Activated naive CD8-positive, alpha-beta T cell treated with anti-CD3 and anti-CD28 coated beads, Interleukin-2, amount 50 U/mL, for 16 hours (primary cell): Measurements from ENCODE around the gene CNIH3.
"Not testable (repeated sequence)": the region's sequence is repeated elsewhere in the genome, so short reads cannot be mapped to it uniquely, and the experiment has no call there.

Source experiments
- DNase-seq: peaks from one replicate; pipeline ENCODE4 v3.0.0-alpha.2; 2020; ENCODE audit warnings: low read depth, low spot score

Gene CNIH3

GRCh38 chr1:224615861-224616755 is at the start of gene CNIH3:
Gene CNIH3 (plus strand): TSS chr1:224616317. CDS start chr1:224617175, 858 bp downstream.
- no peak for DNase-seq

- not testable (repeated sequence) for DNase-seq
Measured at GRCh38 chr1:224566492-224566891, 49.6 kb upstream of the CNIH3 start.

- DNase-seq = no peak
Measured at GRCh38 chr1:224569276-224569675, 46.8 kb upstream of the CNIH3 start.

GRCh38 chr1:224571975-224572374 is 44.1 kb upstream of the CNIH3 start:
- not testable (repeated sequence) for DNase-seq

GRCh38 chr1:224579526-224579925 is 36.6 kb upstream of the CNIH3 start:
- no peak for DNase-seq

GRCh38 chr1:224580006-224580405 is 36.1 kb upstream of the CNIH3 start:
- no peak for DNase-seq

- DNase-seq = no peak
Measured at GRCh38 chr1:224582041-224582440, 34.1 kb upstream of the CNIH3 start.

GRCh38 chr1:224583774-224584173 is 32.3 kb upstream of the CNIH3 start:
- no peak for DNase-seq

GRCh38 chr1:224585051-224585450 is 31.1 kb upstream of the CNIH3 start:
- DNase-seq = no peak

- no peak for DNase-seq
Measured at GRCh38 chr1:224587051-224587450, 29.1 kb upstream of the CNIH3 start.

- no peak for DNase-seq
Measured at GRCh38 chr1:224588515-224588914, 27.6 kb upstream of the CNIH3 start.

GRCh38 chr1:224589006-224589405 is 27.1 kb upstream of the CNIH3 start:
- DNase-seq = no peak

- DNase-seq = no peak
Measured at GRCh38 chr1:224591326-224591725, 24.8 kb upstream of the CNIH3 start.

GRCh38 chr1:224592636-224593582 is 23.2 kb upstream of the CNIH3 start:
- no peak for DNase-seq

GRCh38 chr1:224594360-224594759 is 21.8 kb upstream of the CNIH3 start:
- DNase-seq = no peak

- no peak for DNase-seq
Measured at GRCh38 chr1:224594851-224595250, 21.3 kb upstream of the CNIH3 start.

GRCh38 chr1:224605482-224606181 is 10.5 kb upstream of the CNIH3 start:
- no peak for DNase-seq

- no peak for DNase-seq
Measured at GRCh38 chr1:224607188-224608148, 8.6 kb upstream of the CNIH3 start.

GRCh38 chr1:224609333-224609732 is 6.8 kb upstream of the CNIH3 start:
- DNase-seq = no peak

GRCh38 chr1:224612246-224612645 is 3.9 kb upstream of the CNIH3 start:
- DNase-seq = no peak

GRCh38 chr1:224613486-224613885 is 2.6 kb upstream of the CNIH3 start:
- DNase-seq = no peak
